Gastrocnemius medialis (tissue), 4 donors: ENCODE measurements around the gene MRAP. TPM values are rescaled to one million over a fixed set of nuclear protein-coding genes. Genes with fewer than 3 reads are reported as not detected.
A peak's percentile ranks its signal among the peaks of the same experiment; 100 is the strongest.

Experiments
- ATAC-seq, 2 donors: fragments of 150-250 bp; one replicate each; pipeline ENCODE4 v1.9.1; 2016
- DNase-seq, 2 donors: peaks; one replicate each; pipeline ENCODE4 v3.0.0-alpha.2; 2019
- H3K27ac ChIP-seq, 4 donors: fragments of 200-600 bp; sonication (generic); 1 replicate in 1 of 4; 2 replicates in 3 of 4; pipeline ENCODE4 v1.5.1; 2016 to 2018; ENCODE audit warnings: mild to moderate bottlenecking in 2 of 4, moderate library complexity in 1 of 4
- H3K27me3 ChIP-seq, 3 donors: fragments of 200-600 bp; sonication (generic) in 2 of 3; 1 replicate in 1 of 3; 2 replicates in 2 of 3; pipeline versions ENCODE4 v1.5.1 to v1.6.0; 2016 to 2019; ENCODE audit warnings: mild to moderate bottlenecking in 1 of 3, moderate library complexity in 1 of 3
- H3K36me3 ChIP-seq, 2 donors: fragments of 200-600 bp; sonication (generic) in 1 of 2; one replicate each; pipeline ENCODE4 v1.5.1; 2017 to 2018
- H3K4me1 ChIP-seq, 2 donors: fragments of 200-600 bp; sonication (generic) in 1 of 2; one replicate each; pipeline ENCODE4 v1.5.1; 2016 to 2017; ENCODE audit warnings: mild to moderate bottlenecking in 2 of 2
- H3K4me3 ChIP-seq, 4 donors: fragments of 200-600 bp; sonication (generic) in 3 of 4; 1 replicate in 1 of 4; 2 replicates in 3 of 4; pipeline ENCODE4 v1.5.1; 2016 to 2019; ENCODE audit warnings: mild to moderate bottlenecking in 2 of 4
- H3K9me3 ChIP-seq, 3 donors: fragments of 200-600 bp; sonication (generic) in 2 of 3; 1 replicate in 1 of 3; 2 replicates in 2 of 3; pipeline ENCODE4 v1.5.1; 2016 to 2019
- CTCF ChIP-seq, 5 experiments: fragments of 450-650 bp in 3 of 5; fragments of 200-600 bp in 2 of 5; sonication (generic) in 2 of 5; IDR thresholded peaks in 4 of 5; conservative IDR thresholded peaks in 1 of 5; 1 replicate in 4 of 5; 2 replicates in 1 of 5; pipeline ENCODE4 v1.5.1; 2016 to 2019; ENCODE audit warnings: antibody characterized with exemption in 5 of 5, mild to moderate bottlenecking in 3 of 5, moderate library complexity in 3 of 5
- POLR2A ChIP-seq, 2 donors: fragments of 450-650 bp; IDR thresholded peaks; one replicate each; pipeline ENCODE4 v1.6.1; 2017; ENCODE audit warnings: antibody characterized with exemption in 2 of 2, mild to moderate bottlenecking in 2 of 2, moderate library complexity in 2 of 2
- in situ Hi-C, 4 donors: fragments of 200-750 bp; cut with MboI; loops; one replicate each; pipeline versions ENCODE4 v1.15.0 to v1.8.0; 2017; ENCODE audit warnings: low sequenced_read_pairs in 4 of 4
- intact Hi-C: fragments of 100-400 bp; cut with DNase I; formaldehyde crosslinking; loops from one replicate; pipeline ENCODE4 v1.15.1; 2023; ENCODE audit warnings: low total_unique reads
- total RNA-seq, 4 donors: library from RNA; depleted of rRNA; stranded (reverse); fragments of >200 nt; gene quantifications; one replicate each; pipeline versions ENCODE4 v1.1.0 to v1.2.3, GENCODE V29; 2016

MRAP gene
- total RNA-seq, 4 donors from 2014 or later = not detected

GRCh38 chr21:32329776-32330175, 31.1 kb downstream of the MRAP start:
- no peak overlapping the region for H3K4me3 ChIP-seq
- H3K4me1 ChIP-seq = peaks cover 8 to 13% of the 10 kb centered on the region in 2 donors
- H3K36me3 ChIP-seq = peaks cover 3 to 65% of the 10 kb centered on the region in 2 donors
- in situ Hi-C loops (no loop called here), intact Hi-C loops (no loop called here)
- peak overlapping the region in 3 of 4 donors; percentile 3 to 66 (median 48) for H3K27ac ChIP-seq
- DNase-seq (no peak), ATAC-seq (no peak)
- no peaks in the 10 kb centered on the region for H3K27me3 ChIP-seq
- no peaks in the 10 kb centered on the region for H3K9me3 ChIP-seq
- TF ChIP-seq CTCF (IDR thresholded peaks at IDR 0.05 in 4 of 5, conservative IDR thresholded peaks at IDR 0.05 in 1 of 5) (no peak), POLR2A (IDR thresholded peaks at IDR 0.05) (no peak)

- no peak for TF ChIP-seq POLR2A (IDR thresholded peaks at IDR 0.05)
- Histone ChIP-seq H3K27me3 (no peaks in the 10 kb centered on the region), H3K9me3 (no peaks in the 10 kb centered on the region), H3K36me3 (peaks cover 3 to 60% of the 10 kb centered on the region in 2 donors), H3K4me1 (peaks cover 8 to 13% of the 10 kb centered on the region in 2 donors), H3K4me3 (no peak overlapping the region), H3K27ac (no peak overlapping the region)
- intact Hi-C loops = no loop called here
- ATAC-seq (no peak), DNase-seq (no peak)
- in situ Hi-C loops = no loop called here
Measured at GRCh38 chr21:32330784-32331311, 32.2 kb downstream of the MRAP start.

- H3K9me3 ChIP-seq = no peaks in the 10 kb centered on the region
- no peaks in the 10 kb centered on the region for H3K27me3 ChIP-seq
- intact Hi-C loops (no loop called here), in situ Hi-C loops (no loop called here)
- peaks cover 11 to 13% of the 10 kb centered on the region in 2 donors for H3K4me1 ChIP-seq
- H3K4me3 ChIP-seq = no peak overlapping the region
- no peak overlapping the region for H3K27ac ChIP-seq
- no peak for TF ChIP-seq CTCF (IDR thresholded peaks at IDR 0.05 in 4 of 5, conservative IDR thresholded peaks at IDR 0.05 in 1 of 5)
- TF ChIP-seq POLR2A (IDR thresholded peaks at IDR 0.05) = no peak
- ATAC-seq = no peak
- H3K36me3 ChIP-seq = peaks cover 3 to 66% of the 10 kb centered on the region in 2 donors
- no peak for DNase-seq
Measured at GRCh38 chr21:32331444-32332305, 33.0 kb downstream of the MRAP start.

- Histone ChIP-seq H3K4me3 (no peak overlapping the region), H3K9me3 (no peaks in the 10 kb centered on the region), H3K4me1 (peaks cover 11 to 13% of the 10 kb centered on the region in 2 donors), H3K36me3 (peaks cover 3 to 70% of the 10 kb centered on the region in 2 donors), H3K27me3 (no peaks in the 10 kb centered on the region), H3K27ac (no peak overlapping the region)
- ATAC-seq (no peak), DNase-seq (no peak)
- TF ChIP-seq POLR2A (IDR thresholded peaks at IDR 0.05) (no peak), CTCF (IDR thresholded peaks at IDR 0.05 in 4 of 5, conservative IDR thresholded peaks at IDR 0.05 in 1 of 5) (no peak)
- in situ Hi-C loops (no loop called here), intact Hi-C loops (no loop called here)
Measured at GRCh38 chr21:32332463-32332951, 33.9 kb downstream of the MRAP start.

- intact Hi-C loops = no loop called here
- in situ Hi-C loops = no loop called here
- Histone ChIP-seq H3K4me3 (no peak overlapping the region), H3K27ac (no peak overlapping the region), H3K9me3 (no peaks in the 10 kb centered on the region), H3K36me3 (peaks cover 3 to 84% of the 10 kb centered on the region in 2 donors), H3K27me3 (no peaks in the 10 kb centered on the region), H3K4me1 (peaks cover 1 to 3% of the 10 kb centered on the region in 2 donors)
- no peak for TF ChIP-seq POLR2A (IDR thresholded peaks at IDR 0.05)
- TF ChIP-seq CTCF (IDR thresholded peaks at IDR 0.05 in 4 of 5, conservative IDR thresholded peaks at IDR 0.05 in 1 of 5) = no peak
- no peak for ATAC-seq
- no peak for DNase-seq
Measured at GRCh38 chr21:32333953-32334673, 35.5 kb downstream of the MRAP start.
